Natural killer cell (primary cell): ENCODE data around the gene STRADB. TPM values are rescaled to one million over a fixed set of nuclear protein-coding genes. Genes with fewer than 3 reads are reported as not detected.
"Not testable (repeated sequence)": the region's sequence is repeated elsewhere in the genome, so short reads cannot be mapped to it uniquely, and the experiment has no call there.

Source experiments
- ATAC-seq, 3 donors: fragments of 150-1000 bp in 2 of 3; fragments of 200-7000 bp in 1 of 3; cut with Tn5 transposase; 1 replicate in 1 of 3; 2 replicates in 2 of 3; pipeline ENCODE4 v1.10.0; 2021; ENCODE audit warnings: mild to moderate bottlenecking in 2 of 3, moderate library complexity in 2 of 3
- DNase-seq, 2 donors: peaks; one replicate each; pipeline versions ENCODE4 v3.0.0 to v3.0.0-alpha.2; 2013 to 2021; ENCODE audit warnings: mixed read lengths in 1 of 2
- H3K27ac ChIP-seq: one replicate; pipeline ENCODE4 v1.5.1; 2013; ENCODE audit warnings: mild to moderate bottlenecking, low read length
- H3K27me3 ChIP-seq: one replicate; pipeline ENCODE4 v1.6.1; 2013; ENCODE audit warnings: low read length; ENCODE audit not compliant: control insufficient read depth, insufficient read depth
- H3K36me3 ChIP-seq: one replicate; pipeline ENCODE4 v1.6.1; 2013; ENCODE audit warnings: low read length; ENCODE audit not compliant: control insufficient read depth, insufficient read depth
- H3K4me1 ChIP-seq: one replicate; pipeline ENCODE4 v1.6.1; 2013; ENCODE audit warnings: low read length; ENCODE audit not compliant: control insufficient read depth, insufficient read depth
- H3K4me3 ChIP-seq: one replicate; pipeline ENCODE4 v1.5.1; 2013; ENCODE audit warnings: low read length
- H3K9me3 ChIP-seq: one replicate; pipeline ENCODE4 v1.6.1; 2013; ENCODE audit warnings: low read length; ENCODE audit not compliant: control insufficient read depth, insufficient read depth
- H3K27ac Mint-ChIP-seq, 2 donors: one replicate each; pipeline ENCODE4 v1.8.0; 2022; ENCODE audit warnings: mild to moderate bottlenecking in 2 of 2, mixed read lengths in 2 of 2, moderate library complexity in 1 of 2
- H3K27me3 Mint-ChIP-seq, 2 donors: one replicate each; pipeline ENCODE4 v1.8.0; 2022; ENCODE audit warnings: low read depth in 2 of 2, mixed read lengths in 2 of 2
- H3K36me3 Mint-ChIP-seq: one replicate; pipeline ENCODE4 v1.8.0; 2022; ENCODE audit warnings: mixed read lengths
- H3K4me1 Mint-ChIP-seq, 2 donors: one replicate each; pipeline ENCODE4 v1.8.0; 2022; ENCODE audit warnings: mixed read lengths in 2 of 2
- H3K4me3 Mint-ChIP-seq: one replicate; pipeline ENCODE4 v1.8.0; 2022; ENCODE audit warnings: mild to moderate bottlenecking, moderate library complexity, mixed read lengths
- H3K9me3 Mint-ChIP-seq, 2 donors: one replicate each; pipeline ENCODE4 v1.8.0; 2022; ENCODE audit warnings: mixed read lengths in 2 of 2
- WGBS: methylation state at CpG from one replicate; pipeline ENCODE4 v1.1.7; 2013; ENCODE audit warnings: missing lambda C conversion rate; ENCODE audit not compliant: insufficient coverage; 5-methylcytosine and 5-hydroxymethylcytosine counted together
- intact Hi-C: fragments of 100-400 bp; cut with micrococcal nuclease; formaldehyde crosslinking; loops from one replicate; pipeline ENCODE4 v1.14.2; 2022
- total RNA-seq, 4 donors: library from RNA; stranded (reverse); fragments of 120-200 nt in 1 of 4; gene quantifications; one replicate each; pipeline versions ENCODE4 v1.2.3 to v1.2.4, GENCODE V29; 2013 to 2022
- TF ChIP-seq, protein P1 (sequence below): fragments of 200-600 bp; IDR thresholded peaks from one replicate; pipeline ENCODE4 v1.8.0; 2022; ENCODE audit warnings: antibody characterized with exemption

The STRADB gene
- total RNA-seq, 3 donors from 2014 or later (not counting 1 experiment from before 2014, with no cell fraction given), result 11.8 to 15.3 (median 14.7) TPM

DNA sequence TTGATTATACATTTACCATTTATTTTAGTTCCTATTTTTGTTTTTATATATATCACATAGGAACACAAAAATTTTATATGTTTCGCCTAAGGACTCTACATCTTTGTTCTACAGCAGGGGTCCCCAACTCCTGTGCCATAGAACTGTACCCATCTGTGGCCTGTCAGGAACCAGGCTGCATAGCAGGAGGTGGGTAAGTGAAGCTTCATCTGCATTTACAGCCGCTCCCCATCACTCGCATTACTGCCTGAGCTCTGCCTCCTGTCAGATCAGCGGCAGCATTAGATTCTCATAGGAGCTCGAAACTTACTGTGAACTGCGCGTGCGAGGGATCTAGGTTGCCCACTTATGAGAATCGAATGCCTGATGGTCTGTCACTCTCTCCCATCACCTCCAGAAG lies 25.6 kb upstream of the STRADB start:
- Histone ChIP-seq H3K27me3 (no peaks in the 10 kb centered on the region), H3K27ac (no peak overlapping the region), H3K9me3 (no peaks in the 10 kb centered on the region), H3K4me3 (no peak overlapping the region), H3K36me3 (no peaks in the 10 kb centered on the region), H3K4me1 (peaks cover 3% of the 10 kb centered on the region)
- no peak for DNase-seq
- Mint-ChIP-seq H3K27ac (no peak overlapping the region), H3K9me3 (peaks cover 0 to 2% of the 10 kb centered on the region in 2 donors), H3K4me3 (no peak overlapping the region), H3K27me3 (no peaks in the 10 kb centered on the region), H3K36me3 (no peaks in the 10 kb centered on the region), H3K4me1 (peaks cover 21 to 28% of the 10 kb centered on the region in 2 donors)
- TF ChIP-seq, protein P1, sequence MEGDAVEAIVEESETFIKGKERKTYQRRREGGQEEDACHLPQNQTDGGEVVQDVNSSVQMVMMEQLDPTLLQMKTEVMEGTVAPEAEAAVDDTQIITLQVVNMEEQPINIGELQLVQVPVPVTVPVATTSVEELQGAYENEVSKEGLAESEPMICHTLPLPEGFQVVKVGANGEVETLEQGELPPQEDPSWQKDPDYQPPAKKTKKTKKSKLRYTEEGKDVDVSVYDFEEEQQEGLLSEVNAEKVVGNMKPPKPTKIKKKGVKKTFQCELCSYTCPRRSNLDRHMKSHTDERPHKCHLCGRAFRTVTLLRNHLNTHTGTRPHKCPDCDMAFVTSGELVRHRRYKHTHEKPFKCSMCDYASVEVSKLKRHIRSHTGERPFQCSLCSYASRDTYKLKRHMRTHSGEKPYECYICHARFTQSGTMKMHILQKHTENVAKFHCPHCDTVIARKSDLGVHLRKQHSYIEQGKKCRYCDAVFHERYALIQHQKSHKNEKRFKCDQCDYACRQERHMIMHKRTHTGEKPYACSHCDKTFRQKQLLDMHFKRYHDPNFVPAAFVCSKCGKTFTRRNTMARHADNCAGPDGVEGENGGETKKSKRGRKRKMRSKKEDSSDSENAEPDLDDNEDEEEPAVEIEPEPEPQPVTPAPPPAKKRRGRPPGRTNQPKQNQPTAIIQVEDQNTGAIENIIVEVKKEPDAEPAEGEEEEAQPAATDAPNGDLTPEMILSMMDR, result no peak
- no peak for ATAC-seq
- 96% methylated on average over 9 of the region's 9 CpGs for WGBS
- intact Hi-C loops, result no loop called here

DNA sequence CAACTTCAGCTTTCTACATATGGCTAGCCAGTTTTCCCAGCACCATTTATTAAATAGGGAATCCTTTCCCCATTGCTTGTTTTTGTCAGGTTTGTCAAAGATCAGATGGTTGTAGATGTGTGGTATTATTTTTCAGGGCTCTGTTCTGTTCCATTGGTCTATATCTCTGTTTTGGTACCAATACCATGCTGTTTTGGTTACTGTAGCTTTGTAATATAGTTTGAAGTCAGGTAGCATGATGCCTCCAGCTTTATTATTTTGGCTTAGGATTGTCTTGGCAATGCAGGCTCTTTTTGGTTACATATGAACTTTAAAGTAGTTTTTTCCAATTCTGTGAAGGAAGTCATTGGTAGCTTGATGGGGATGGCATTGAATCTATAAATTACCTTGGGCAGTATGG lies 23.2 kb upstream of the STRADB start:
- H3K4me3 ChIP-seq, H3K9me3 Mint-ChIP-seq, H3K27ac ChIP-seq, H3K4me1 ChIP-seq, intact Hi-C loops, ATAC-seq, H3K9me3 ChIP-seq, H3K27me3 ChIP-seq, H3K4me3 Mint-ChIP-seq, H3K27me3 Mint-ChIP-seq, H3K27ac Mint-ChIP-seq, H3K36me3 Mint-ChIP-seq, DNase-seq, H3K36me3 ChIP-seq: not testable (repeated sequence)
- H3K4me1 Mint-ChIP-seq, result peaks cover 21 to 27% of the 10 kb centered on the region in 2 donors

DNA sequence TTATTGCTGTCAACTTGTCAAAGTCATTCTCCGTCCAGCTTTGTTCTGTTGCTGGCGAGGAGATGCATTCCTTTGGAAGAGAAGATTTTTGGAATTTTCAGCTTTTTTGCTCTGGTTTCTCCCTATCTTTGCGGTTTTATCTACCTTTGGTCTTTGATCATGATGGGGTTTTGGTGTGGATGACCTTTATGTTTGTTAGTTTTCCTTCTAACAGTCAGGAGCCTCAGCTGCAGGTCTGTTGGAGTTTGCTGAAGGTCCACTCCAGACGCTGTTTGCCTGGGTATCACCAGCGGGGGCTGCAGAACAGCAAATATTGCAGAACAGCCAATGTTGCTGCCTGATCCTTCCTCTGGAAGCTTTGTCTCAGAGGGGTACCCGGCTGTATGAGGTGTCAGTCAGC lies 21.7 kb upstream of the STRADB start:
- intact Hi-C loops, H3K27ac ChIP-seq, ATAC-seq, H3K27ac Mint-ChIP-seq, H3K4me3 ChIP-seq, DNase-seq, H3K36me3 ChIP-seq, H3K9me3 Mint-ChIP-seq, H3K36me3 Mint-ChIP-seq, H3K9me3 ChIP-seq, H3K27me3 Mint-ChIP-seq, H3K27me3 ChIP-seq, H3K4me3 Mint-ChIP-seq: not testable (repeated sequence)
- WGBS, result 99% methylated on average over 6 of the region's 6 CpGs
- peaks cover 28 to 41% of the 10 kb centered on the region in 2 donors for H3K4me1 Mint-ChIP-seq
- peaks cover 11% of the 10 kb centered on the region for H3K4me1 ChIP-seq

DNA sequence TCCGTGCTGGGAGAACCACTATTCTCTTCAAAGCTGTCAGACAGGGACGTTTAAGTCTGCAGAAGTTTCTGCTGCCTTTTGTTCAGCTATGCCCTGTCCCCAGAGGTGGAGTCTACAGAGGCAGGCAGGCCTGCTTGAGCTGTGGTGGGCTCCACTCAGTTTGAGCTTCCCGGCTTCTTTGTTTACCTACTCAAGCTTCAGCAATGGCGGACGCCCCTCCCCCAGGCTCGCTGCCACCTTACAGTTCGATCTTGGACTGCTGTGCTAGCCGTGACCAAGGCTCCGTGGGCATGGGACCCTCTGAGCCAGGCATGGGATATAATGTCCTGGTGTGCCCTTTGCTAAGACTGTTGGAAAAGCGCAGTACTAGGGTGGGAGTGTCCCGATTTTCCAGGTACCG lies 21.2 kb upstream of the STRADB start:
- WGBS, result 97% methylated on average over 12 of the region's 12 CpGs
- H3K4me1 ChIP-seq, result peaks cover 11% of the 10 kb centered on the region
- H3K36me3 ChIP-seq, intact Hi-C loops, H3K27ac ChIP-seq, H3K27ac Mint-ChIP-seq, H3K27me3 Mint-ChIP-seq, H3K36me3 Mint-ChIP-seq, DNase-seq, H3K9me3 ChIP-seq, H3K9me3 Mint-ChIP-seq, H3K4me3 ChIP-seq, H3K4me3 Mint-ChIP-seq, H3K27me3 ChIP-seq, ATAC-seq: not testable (repeated sequence)
- peaks cover 28 to 41% of the 10 kb centered on the region in 2 donors for H3K4me1 Mint-ChIP-seq

DNA sequence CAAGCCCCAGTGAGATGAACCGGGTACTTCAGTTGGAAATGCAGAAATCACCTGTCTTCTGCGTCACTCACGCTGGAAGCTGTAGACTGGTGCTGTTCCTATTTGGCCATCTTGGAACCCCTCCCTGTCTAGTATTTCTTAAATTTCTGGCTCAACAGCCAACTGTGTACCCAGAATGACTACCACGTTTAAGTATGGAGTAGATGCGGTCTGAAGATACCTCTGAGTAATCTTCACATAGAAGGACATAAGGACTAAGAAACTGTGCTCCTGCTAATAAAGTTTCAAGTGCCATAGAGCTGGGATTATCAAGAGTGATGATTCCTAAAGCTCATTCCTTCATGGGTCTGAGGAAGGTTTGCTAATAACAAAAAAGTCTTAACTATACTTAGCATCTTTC lies 20.7 kb upstream of the STRADB start:
- Histone ChIP-seq H3K36me3 (no peaks in the 10 kb centered on the region), H3K4me3 (no peak overlapping the region), H3K4me1 (peaks cover 11% of the 10 kb centered on the region), H3K9me3 (no peaks in the 10 kb centered on the region), H3K27ac (no peak overlapping the region), H3K27me3 (no peaks in the 10 kb centered on the region)
- H3K4me3 Mint-ChIP-seq, result no peak overlapping the region
- peak overlapping the region in 1 of 2 donors; percentile 75 for H3K27ac Mint-ChIP-seq
- no peaks in the 10 kb centered on the region for H3K27me3 Mint-ChIP-seq
- TF ChIP-seq, protein P1, result no peak
- H3K9me3 Mint-ChIP-seq, result peaks cover 0 to 2% of the 10 kb centered on the region in 2 donors
- WGBS, result 77% methylated on average over 5 of the region's 5 CpGs
- H3K4me1 Mint-ChIP-seq, result peaks cover 28 to 41% of the 10 kb centered on the region in 2 donors
- intact Hi-C loops, result no loop called here
- DNase-seq, result no peak
- no peak for ATAC-seq
- no peaks in the 10 kb centered on the region for H3K36me3 Mint-ChIP-seq
